GM12892 (cell line): ENCODE measurements around the gene ASTL.
"Not testable (repeated sequence)": the region's sequence is repeated elsewhere in the genome, so short reads cannot be mapped to it uniquely, and the experiment has no call there.

Experiments used
- DNase-seq: peaks from one replicate; pipeline ENCODE4 v3.0.0; 2011; ENCODE audit not compliant: insufficient read length
- FAIRE-seq: peaks from 2 replicates; lab custom pipeline; 2011; peaks lifted over from hg19 to GRCh38; lab: Jason Lieb, UNC
- POLR2A ChIP-seq: IDR thresholded peaks from 2 replicates; pipeline ENCODE4 v1.6.1; 2011; ENCODE audit warnings: low read depth, low read length, control low read depth
- POLR2AphosphoS5 ChIP-seq: IDR thresholded peaks from 2 replicates; pipeline ENCODE4 v1.6.1; 2011; ENCODE audit warnings: low read depth, low read length, control low read depth
- TAF1 ChIP-seq: IDR thresholded peaks from 2 replicates; pipeline ENCODE4 v1.6.1; 2011; ENCODE audit warnings: low read depth, mild to moderate bottlenecking, control low read depth, low read length, borderline replicate concordance

ASTL gene

GRCh38 chr2:96088340-96089335, 49.7 kb downstream of the ASTL start:
- TF ChIP-seq POLR2AphosphoS5 (no peak), POLR2A (no peak), TAF1 (no peak)
- DNase-seq (no peak), FAIRE-seq (no peak)

GRCh38 chr2:96087130-96087529, 51.2 kb downstream of the ASTL start:
- no peak for DNase-seq
- no peak for FAIRE-seq
- no peak for TF ChIP-seq POLR2A
- no peak for TF ChIP-seq TAF1
- TF ChIP-seq POLR2AphosphoS5 = no peak

DNA sequence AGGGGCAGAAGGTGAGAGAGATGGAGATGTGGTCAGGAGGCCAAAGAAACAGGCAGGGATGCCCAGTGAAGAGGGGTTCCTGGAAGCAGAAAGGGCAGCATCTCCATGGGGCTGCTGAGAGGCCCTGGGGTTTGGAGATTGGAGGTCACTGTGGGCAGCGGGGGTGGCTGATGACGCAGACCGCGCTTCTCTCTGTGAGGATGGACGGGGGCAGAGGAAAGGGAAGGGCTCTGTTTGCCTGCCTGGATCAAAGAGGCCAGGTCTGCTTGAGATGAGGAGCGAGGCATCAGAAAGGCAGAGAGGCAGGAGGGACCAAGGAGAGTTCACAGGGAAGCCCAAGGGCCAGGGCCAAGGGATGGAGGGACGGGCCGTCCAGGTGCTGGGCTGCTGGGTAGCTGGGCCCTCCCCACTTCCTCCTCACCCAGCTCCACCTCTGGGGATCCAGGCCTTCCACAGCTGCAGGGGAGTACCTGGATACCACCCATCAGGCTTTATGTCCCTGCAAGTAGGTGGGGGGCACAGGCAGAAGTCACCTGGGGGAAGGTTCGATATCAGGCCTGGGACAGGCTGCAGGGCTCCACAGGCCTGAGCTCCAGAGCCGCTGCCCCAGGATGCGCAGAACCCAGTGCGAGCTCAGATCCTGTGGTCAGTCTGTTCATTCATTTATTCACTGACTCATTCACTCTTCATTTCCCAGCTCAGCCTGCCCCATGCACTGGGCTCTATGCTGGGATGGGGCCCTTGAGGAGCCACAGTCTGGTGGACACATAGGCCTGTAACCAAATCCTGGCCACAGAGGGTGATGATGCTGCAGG, 52.6 kb downstream of the ASTL start:
- no peak for TF ChIP-seq POLR2AphosphoS5
- no peak for TF ChIP-seq TAF1
- no peak for TF ChIP-seq POLR2A
- DNase-seq (no peak), FAIRE-seq (no peak)

GRCh38 chr2:96084858-96085518, 53.3 kb downstream of the ASTL start:
- DNase-seq, FAIRE-seq: not testable (repeated sequence)

- DNase-seq (no peak), FAIRE-seq (no peak)
- no peak for TF ChIP-seq TAF1
- TF ChIP-seq POLR2AphosphoS5 = no peak
- no peak for TF ChIP-seq POLR2A
Observed at GRCh38 chr2:96083989-96084857, 54.1 kb downstream of the ASTL start.

- FAIRE-seq = no peak
- TF ChIP-seq TAF1 (no peak), POLR2AphosphoS5 (no peak)
- no peak for DNase-seq
Observed at GRCh38 chr2:96083064-96083939, 55.0 kb downstream of the ASTL start.

GRCh38 chr2:96082211-96083063, 55.9 kb downstream of the ASTL start:
- TF ChIP-seq TAF1 = no peak
- no peak for TF ChIP-seq POLR2AphosphoS5
- TF ChIP-seq POLR2A = no peak
- DNase-seq (no peak), FAIRE-seq (no peak)

DNA sequence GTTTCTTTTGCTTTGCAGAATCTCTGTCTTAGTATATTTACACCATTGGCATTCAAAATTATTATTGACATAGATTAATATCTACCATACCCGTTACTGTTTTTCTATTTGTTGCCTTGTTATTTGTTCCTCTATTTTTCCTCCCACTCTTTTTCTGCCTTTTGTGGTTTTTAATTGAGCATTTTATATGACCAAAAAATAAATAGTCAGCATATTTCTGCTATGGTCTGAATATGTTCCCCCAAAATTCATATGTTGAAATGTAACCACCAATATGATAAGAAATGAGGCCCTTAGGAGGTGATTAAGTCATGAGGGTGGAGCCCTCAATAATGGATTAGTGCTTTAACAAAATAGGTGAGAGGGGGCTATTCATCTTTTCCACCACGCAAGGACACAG, 57.3 kb downstream of the ASTL start:
- TF ChIP-seq POLR2A = no peak
- TF ChIP-seq POLR2AphosphoS5 = no peak
- TF ChIP-seq TAF1 = no peak
- DNase-seq (no peak), FAIRE-seq (no peak)

- TF ChIP-seq POLR2A = no peak
- no peak for TF ChIP-seq TAF1
- no peak for TF ChIP-seq POLR2AphosphoS5
- FAIRE-seq (no peak), DNase-seq (no peak)
Observed at GRCh38 chr2:96075199-96075771, 63.0 kb downstream of the ASTL start.
